ENCODE data around the gene SNCAIP.

SNCAIP gene

GRCh38 chr5:122311961-122312590 lies at the start of gene SNCAIP:
Gene SNCAIP (plus strand): TSS chr5:122312237. CDS start chr5:122391135, 78,898 bp downstream.
- no peak for DNase-seq (ENCODE audit: low read depth)

DNA sequence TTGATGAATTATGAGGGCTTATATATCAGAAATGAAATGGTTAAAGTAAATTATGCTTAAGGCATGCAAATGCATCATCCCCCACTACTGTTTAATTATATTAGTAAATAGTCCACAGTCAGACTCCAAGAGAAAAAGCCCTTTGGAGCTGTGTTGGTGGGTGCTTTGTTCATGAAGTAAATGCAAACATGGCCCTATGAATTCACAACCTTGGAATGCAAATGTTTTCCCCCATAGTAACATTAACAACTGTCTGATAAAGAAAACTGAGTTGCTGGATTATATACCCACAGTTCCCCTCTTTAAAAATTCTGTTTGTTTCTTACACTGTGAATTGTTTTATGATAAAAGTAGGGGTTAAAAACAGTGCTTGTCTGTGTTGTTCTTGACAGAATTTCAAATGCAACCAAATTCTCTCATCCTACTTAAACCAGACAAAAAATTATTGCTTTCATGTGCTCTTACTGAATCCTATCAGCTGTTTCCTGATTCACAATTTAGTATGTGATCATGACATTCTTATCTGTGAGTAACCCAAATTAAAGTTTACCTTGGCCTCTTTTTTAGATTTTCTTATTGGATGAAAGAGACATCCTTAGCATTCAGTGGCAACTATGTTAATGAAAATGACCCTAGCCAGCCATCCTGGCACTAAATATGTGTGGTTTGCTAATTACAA lies 48.5 kb upstream of the SNCAIP start:
- DNase-seq (ENCODE audit: low read depth) = no peak

DNA sequence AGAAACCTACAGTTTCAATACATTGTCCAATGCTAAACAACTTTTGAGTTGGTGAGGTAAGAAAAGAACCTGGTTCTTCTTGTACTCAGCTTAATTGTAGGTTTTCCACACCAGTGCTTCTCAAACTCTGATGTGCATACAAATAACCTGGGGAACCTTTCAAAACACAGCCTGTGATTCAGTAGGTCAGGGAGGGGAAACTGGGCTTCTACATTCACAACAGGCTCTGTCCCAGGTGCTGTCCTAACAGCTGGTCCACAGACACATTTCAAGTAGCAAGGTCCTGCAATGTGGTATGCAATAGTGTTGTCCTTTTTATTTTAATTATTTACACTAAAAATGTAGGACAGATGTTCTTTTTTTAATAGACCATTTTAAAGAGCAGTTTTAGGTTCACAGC lies 47.4 kb upstream of the SNCAIP start:
- no peak for DNase-seq (ENCODE audit: low read depth)

DNA sequence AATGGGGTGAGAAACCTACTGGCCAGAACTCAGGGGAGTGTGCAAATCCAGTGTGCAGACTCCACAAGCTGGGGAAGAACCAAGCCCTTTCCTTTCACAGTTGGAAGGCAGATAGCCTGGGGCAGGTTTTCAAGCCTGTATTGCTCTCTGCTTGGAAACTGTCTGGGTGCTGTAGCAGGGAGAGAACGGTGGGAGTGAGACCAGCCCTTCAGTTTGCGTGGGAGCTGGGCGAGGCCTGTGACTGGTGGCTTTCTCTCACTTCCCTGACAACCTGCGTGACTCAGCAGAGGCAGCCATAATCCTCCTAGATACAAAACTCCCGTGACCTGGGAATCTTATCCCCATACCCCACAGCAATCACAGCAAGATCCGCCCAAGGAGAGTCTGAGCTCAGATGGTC lies 44.9 kb upstream of the SNCAIP start:
- no peak for DNase-seq (ENCODE audit: low read depth)

DNA sequence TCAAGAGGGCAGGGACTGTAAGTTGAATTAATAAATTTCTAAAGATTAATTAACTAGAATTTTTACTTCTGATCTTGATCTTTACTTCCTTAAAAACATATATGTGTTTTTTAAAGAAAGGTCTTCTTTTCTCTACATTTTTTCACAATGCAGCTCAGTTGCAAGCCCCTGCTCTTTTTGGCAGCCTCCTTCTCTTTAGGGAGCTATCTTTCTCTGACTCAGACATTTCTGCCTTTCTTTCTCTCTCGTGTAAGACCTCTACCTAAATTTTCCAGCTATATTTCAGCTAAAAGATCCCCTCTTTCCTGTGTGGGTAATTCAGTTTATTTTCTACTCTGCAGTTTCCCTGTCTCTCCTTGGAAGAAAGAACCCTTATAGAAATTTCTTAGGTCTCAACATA lies 38.3 kb upstream of the SNCAIP start:
- DNase-seq (ENCODE audit: low read depth) = no peak

- no peak for DNase-seq (ENCODE audit: low read depth)
Observed at GRCh38 chr5:122283592-122283991, 28.4 kb upstream of the SNCAIP start.

DNA sequence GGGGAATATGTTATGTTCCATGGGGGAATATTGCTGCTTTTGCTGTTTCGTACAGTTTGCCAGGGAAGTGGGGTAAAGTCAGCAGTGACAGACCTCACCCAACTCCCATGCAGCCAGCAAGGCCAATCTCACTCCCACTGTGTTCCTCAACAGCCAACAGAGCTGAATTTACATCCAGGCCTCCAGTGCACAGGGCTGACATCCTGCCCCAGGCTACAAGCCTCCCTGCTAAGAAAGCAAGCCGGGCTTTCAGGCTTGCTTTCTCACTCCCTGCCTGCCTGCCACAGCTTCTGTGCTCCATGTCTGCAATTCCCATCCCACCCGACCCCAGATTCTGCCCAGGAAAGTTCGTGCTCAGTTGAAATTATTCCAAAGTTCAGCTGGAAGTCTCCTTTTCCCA lies 25.5 kb upstream of the SNCAIP start:
- no peak for DNase-seq (ENCODE audit: low read depth)

GRCh38 chr5:122287101-122287500 lies 24.9 kb upstream of the SNCAIP start:
- DNase-seq (ENCODE audit: low read depth) = no peak

DNA sequence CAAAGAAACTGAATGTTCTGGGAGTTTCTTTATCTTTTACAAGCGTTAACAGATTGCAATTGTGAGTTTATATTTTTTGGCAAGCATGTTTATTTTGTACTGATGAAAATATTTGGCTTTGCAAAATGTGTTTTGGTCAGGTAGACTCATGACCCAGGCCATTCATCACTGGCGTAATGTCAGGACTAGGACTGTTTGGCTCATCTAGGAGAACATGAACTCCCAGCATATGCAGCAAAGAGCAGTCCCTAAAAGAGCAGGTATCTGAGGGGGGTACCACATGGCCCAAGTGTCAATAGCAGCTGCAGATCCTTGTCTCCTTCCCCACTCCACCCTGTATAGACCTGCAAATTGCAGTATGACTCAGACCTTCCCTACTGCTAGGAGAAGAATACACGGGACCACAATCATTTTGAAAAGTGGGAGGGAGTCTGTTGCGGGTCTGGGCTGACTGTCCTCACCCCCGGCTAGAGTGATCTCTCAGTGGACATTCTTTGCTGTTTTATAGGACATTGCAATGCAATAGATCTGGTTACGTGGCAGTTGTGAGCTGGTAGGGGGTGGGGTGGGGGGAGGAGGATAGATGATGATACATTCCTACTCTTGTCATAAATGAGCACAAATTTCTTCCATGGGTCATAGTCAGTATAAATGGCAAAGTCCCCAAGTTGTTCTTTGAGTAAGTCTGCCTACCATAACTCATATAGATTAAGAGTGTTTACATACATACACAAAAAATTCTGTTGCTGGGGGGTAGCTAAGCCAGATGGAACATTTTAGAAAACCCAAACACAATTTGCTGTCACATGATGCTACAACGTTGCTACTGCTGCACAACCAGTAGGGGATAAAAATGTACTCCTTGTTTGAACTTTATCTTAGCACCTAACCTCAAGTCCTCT lies 20.8 kb upstream of the SNCAIP start:
- DNase-seq (ENCODE audit: low read depth) = no peak

- no peak for DNase-seq (ENCODE audit: low read depth)
Observed at GRCh38 chr5:122292332-122292731, 19.7 kb upstream of the SNCAIP start.

DNA sequence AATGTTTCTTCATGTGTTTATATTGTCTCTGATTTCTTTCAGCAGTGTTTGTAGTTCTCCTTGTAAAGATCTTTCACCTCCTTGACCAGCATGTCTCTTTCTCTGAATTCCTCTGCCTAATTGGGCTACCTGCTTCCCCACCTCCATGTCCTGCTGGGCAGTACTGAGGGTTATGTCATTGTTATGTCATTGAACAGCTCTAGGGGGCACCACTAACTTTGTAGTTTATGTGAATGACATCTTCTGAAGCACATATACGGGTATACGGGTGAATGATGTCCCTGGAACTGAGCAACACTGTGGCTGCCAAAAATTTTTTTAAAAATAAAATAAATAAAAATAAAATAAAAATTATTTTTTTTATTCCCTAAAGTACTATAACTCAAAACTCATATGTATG lies 16.9 kb upstream of the SNCAIP start:
- DNase-seq (ENCODE audit: low read depth) = no peak

- DNase-seq (ENCODE audit: low read depth) = no peak
Observed at GRCh38 chr5:122296871-122297270, 15.2 kb upstream of the SNCAIP start.

GRCh38 chr5:122297587-122298298 lies 14.3 kb upstream of the SNCAIP start:
- DNase-seq (ENCODE audit: low read depth) = no peak

DNA sequence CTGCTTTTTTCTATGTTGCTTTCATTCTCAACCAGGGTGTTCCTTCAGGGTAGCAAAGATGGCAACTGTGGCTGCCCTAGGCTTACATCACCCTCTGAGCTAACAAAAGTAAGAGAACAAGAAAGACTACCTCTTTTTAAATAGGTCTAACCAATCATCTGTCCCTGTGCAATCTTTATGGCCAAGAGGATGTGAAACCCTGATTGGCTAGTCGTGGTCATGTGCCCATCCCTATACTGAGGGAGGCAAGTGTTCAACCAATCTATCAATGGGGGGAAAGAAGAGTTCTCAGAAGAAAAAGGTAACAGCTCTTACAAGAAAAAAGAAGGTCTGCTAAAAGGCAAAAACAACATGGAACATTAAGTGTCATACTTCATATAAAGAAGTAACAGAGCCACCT lies 11.7 kb upstream of the SNCAIP start:
- DNase-seq (ENCODE audit: low read depth) = no peak

DNA sequence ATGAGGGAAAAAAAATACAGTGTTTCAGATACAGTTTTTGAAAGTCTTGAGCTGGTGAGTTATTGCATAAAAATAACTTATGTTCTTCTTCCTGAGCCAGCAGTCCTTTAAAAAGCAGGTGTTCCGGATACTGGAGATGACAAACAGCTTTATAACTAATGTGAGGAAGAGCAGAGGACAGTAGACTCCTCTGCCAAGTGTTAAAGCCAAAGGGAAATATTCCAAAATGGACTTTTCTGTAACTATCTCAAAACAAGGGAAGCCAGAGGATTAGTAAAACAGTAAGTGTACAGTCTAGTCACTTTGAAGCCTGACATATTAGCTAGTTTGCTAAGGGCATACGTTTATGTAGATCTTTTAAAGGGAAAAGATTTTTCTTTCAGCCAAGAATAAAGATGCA lies 11.0 kb upstream of the SNCAIP start:
- DNase-seq (ENCODE audit: low read depth) = no peak

DNA sequence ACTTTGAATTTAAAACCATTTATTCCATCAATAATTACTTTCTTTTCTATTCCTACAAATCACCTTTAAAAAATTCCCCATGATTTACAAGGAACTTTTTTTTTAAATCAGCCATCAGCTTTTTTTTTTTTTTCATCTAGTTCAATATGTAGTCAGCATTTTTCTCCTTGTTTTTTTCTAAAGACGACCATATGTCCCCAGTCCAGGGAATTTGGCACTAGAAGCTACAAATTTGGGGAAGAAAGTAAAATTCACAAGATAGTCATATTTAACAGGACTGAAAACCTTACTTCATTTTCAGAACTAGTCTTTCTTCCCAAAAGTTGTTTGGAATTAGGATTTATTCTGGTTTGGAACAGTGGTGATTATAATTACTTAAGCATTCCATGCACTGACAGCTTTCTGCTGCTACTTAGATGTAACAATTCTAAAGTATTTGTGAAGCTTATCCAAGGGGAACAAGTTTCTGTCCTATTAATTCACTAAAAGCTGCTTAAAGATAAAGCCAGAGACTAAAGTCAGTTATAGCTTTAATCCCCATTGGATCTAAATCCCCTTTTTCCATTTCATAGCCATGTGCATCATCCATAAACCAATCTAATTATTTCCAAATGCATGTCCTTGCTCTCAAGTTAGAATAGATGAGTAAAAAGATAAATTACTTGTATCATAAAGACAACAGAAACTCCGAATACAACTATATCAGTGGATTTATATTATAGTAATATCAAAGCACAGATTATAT lies 7.4 kb upstream of the SNCAIP start:
- no peak for DNase-seq (ENCODE audit: low read depth)

DNA sequence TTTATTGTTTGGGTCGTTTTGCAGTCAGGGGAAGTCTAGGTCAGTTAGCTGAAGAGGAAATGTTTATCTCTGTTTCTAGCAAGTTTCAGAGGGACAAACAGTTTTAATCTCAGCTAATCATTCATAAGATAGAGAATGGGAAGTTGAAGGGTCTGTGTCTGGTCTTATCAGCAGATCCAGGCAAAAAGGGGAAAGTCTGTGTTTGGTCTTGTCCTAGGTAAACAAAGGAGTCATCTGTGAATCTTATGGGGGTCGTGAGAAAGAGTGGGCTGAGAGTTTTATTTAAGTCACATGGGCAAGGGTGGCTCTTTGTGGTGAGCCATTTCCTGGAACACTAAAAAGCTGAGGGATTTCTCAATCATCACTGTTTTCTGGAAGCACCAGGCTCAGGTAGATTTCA lies 5.6 kb upstream of the SNCAIP start:
- no peak for DNase-seq (ENCODE audit: low read depth)

DNA sequence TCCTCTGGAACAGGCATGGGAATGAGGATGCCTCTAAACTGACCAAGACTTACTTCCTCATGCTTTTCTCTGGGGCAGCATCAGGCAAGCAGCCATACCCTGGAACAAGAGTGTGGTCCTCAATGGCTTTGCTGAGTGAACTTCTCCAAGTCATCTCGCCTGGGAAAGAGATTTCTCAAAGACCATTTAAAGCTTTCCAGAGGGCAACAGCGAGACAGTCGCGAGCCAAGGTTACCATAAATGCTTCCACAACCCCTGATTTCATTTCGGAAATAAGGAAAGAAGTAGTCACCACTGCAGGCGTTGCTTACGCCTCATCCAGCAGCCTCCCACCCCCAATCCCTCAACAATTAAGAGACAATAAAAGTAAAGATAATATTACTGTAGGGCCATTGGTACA lies 1.1 kb upstream of the SNCAIP start:
- DNase-seq (ENCODE audit: low read depth) = no peak

DNA sequence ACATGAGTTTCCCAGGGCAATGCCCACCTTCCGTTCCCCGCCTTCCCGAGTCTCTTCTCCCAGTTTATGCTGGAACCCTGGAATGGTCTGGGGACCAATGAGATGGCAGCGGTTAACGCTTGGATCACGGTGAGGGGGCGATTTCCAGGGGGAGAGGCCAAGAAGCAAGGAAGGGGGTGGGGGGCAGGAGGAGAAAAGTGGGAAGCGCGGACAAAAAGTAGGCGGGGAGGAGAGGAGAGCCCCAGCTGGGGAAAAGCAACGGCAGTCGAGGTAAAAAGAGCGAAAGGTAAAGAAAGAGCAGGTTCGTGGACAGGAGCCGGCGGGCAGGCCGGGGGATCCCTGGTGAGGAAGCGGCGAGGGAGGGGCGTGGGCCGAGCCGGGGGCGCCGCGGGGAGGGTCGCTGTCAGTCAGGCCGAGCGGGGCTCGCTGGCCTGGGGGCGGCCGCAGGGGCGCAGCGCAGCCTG lies 508 bp upstream of the SNCAIP start:
- DNase-seq (ENCODE audit: low read depth) = no peak

- no peak for DNase-seq (ENCODE audit: low read depth)
Observed at GRCh38 chr5:122312591-122313406, 762 bp downstream of the SNCAIP start.

DNA sequence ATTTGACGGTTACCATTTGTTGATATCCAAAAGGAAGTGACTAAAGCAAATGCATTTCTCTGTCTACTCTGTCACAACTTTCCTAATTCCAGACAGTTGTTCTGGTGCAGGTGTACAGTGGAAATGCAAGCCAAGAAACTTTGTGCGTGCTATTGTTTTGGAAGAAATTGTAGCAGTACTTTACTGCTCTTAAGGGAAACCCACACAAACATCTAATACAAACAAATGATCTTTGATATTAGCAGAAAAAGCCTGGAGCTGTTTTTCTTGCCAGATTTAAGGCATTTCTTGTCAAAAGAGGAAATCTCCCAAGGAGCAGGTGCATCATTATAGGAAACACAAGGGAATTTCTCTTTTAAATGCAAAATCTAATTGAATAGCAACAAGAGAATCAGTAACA lies 2.0 kb downstream of the SNCAIP start:
- no peak for DNase-seq (ENCODE audit: low read depth)
